GM19395 (cell line): ENCODE data around the gene ZHX3.
"Not testable (repeated sequence)": the region's sequence is repeated elsewhere in the genome, so short reads cannot be mapped to it uniquely, and the experiment has no call there.

Source experiments
- ATAC-seq: cut with Tn5 transposase; IDR thresholded peaks from one replicate; pipeline ENCODE4 v1.9.1; 2021; ENCODE audit warnings: mild to moderate bottlenecking, moderate library complexity; ENCODE audit not compliant: unreplicated experiment

Gene ZHX3

GRCh38 chr20:41137614-41138474 lies 179.7 kb downstream of the ZHX3 start:
- peak; percentile 28 for ATAC-seq

- ATAC-seq = peak; percentile 61
These were observed 180.6 kb downstream of the ZHX3 start, which contains the start of gene PLCG1 for GRCh38 chr20:41136680-41137613. Gene PLCG1 (plus strand): TSS chr20:41137543. CDS start chr20:41137642, 99 bp downstream.

- no peak for ATAC-seq
These were observed 181.4 kb downstream of the ZHX3 start for GRCh38 chr20:41135888-41136679.

GRCh38 chr20:41135187-41135887 lies 182.2 kb downstream of the ZHX3 start:
- no peak for ATAC-seq

- no peak for ATAC-seq
These were observed 183.0 kb downstream of the ZHX3 start for GRCh38 chr20:41134362-41135186.

GRCh38 chr20:41133709-41134361 lies 183.7 kb downstream of the ZHX3 start:
- peak; percentile 28 for ATAC-seq

GRCh38 chr20:41132388-41132775 lies 185.1 kb downstream of the ZHX3 start:
- ATAC-seq = not testable (repeated sequence)

- ATAC-seq = no peak
These were observed 185.7 kb downstream of the ZHX3 start for GRCh38 chr20:41131594-41132387.
